ENCODE results near the gene ZP2. TPM values are rescaled to one million over a fixed set of nuclear protein-coding genes. Genes with fewer than 3 reads are reported as not detected.
A peak's percentile ranks its signal among the peaks of the same experiment; 100 is the strongest.

The ZP2 gene
- total RNA-seq, 1 experiment from 2014 or later, result not detected

GRCh38 chr16:21179983-21180365 lies 31.4 kb downstream of the ZP2 start:
- H3K9me3 ChIP-seq (ENCODE audit: low read length), result no peaks in the 10 kb centered on the region
- peaks cover 3% of the 10 kb centered on the region for H3K36me3 ChIP-seq (ENCODE audit: low read depth, low read length)
- H2AFZ ChIP-seq (ENCODE audit: low read length), result no peak overlapping the region
- no peaks in the 10 kb centered on the region for H3K79me2 ChIP-seq (ENCODE audit: low read length)
- CTCF ChIA-PET, result no interaction called here
- H3K9me2 ChIP-seq (replicated peaks; ENCODE audit: low read length), result no peaks in the 10 kb centered on the region
- no peaks in the 10 kb centered on the region for H4K20me1 ChIP-seq (ENCODE audit: low read length)
- no peak overlapping the region for H3K9ac ChIP-seq (ENCODE audit: low read length)
- TF ChIP-seq EZH2phosphoT487 (IDR thresholded peaks at IDR 0.05; ENCODE audit: borderline replicate concordance, low read length) (no peak), EZH2 (IDR thresholded peaks at IDR 0.05; ENCODE audit: low read length, unreplicated experiment) (no peak), CTCF (conservative IDR thresholded peaks at IDR 0.05; ENCODE audit: low read depth, low read length) (no peak)
- H3K27me3 ChIP-seq (ENCODE audit: low read length), result no peaks in the 10 kb centered on the region
- BruUV-seq (replicated peaks), result no TSS peak
- no peaks in the 10 kb centered on the region for H3F3A ChIP-seq (ENCODE audit: low read length, unreplicated experiment)
- no peak overlapping the region for H3K27ac ChIP-seq (ENCODE audit: low read length)
- no peak overlapping the region for H3K4me3 ChIP-seq (ENCODE audit: low read length)
- ATAC-seq (no peak), DNase-seq (no peak)
- intact Hi-C loops (cut with micrococcal nuclease), result no loop called here
- no peak overlapping the region for H3K4me2 ChIP-seq (ENCODE audit: low read length)
- no peaks in the 10 kb centered on the region for H3K4me1 ChIP-seq (ENCODE audit: insufficient read depth, low read length)
- POLR2A ChIA-PET (ENCODE audit: unreplicated experiment), result no interaction called here

DNA sequence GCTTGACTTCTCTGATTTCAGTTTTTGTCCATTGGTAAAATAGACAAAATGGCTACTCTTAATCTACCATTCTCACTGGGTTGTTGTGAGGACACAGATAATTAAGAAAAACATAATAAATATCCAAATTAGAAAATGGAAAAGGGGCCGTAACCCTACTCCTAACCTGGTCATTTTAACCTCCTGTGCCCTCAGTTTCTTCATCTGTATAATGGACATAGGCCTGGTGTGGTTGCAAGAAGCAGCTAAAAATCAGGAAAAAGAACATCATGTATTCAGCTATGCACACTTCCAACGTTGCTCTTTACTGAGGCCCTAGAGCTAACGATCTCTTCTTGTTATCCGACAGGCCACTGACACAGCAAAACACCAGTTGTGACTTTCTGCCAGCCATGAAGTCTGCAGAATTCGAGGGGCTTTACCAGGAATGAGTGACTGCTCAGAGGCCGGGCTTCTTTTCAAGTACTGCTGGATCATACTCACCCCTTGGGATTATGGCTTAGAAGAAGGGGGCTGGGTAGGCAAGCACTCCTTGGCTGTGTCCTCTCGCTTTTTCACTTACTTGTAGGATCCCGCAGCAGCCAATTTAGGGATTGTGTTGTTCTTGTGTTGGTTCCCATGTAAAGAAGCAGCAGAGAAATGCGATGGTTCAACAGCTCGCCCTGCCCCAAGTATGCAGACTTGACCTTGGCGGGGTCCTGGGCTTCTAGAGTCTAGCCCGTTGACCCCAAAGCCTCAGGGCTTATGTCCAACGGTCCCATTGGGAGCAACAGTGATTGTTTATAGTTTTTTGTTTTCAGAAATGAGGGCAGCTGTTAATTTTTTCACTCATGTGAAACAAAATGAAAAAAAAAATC lies 32.0 kb downstream of the ZP2 start:
- no peak overlapping the region for H3K4me2 ChIP-seq (ENCODE audit: low read length)
- DNase-seq, result no peak

More for the DNA sequence above, 32.0 kb downstream of the ZP2 start:
- ChIA-PET POLR2A (ENCODE audit: unreplicated experiment) (no interaction called here), CTCF (no interaction called here)
- H3K4me1 ChIP-seq (ENCODE audit: insufficient read depth, low read length), result no peaks in the 10 kb centered on the region
- no peaks in the 10 kb centered on the region for H3K9me2 ChIP-seq (replicated peaks; ENCODE audit: low read length)
- H3F3A ChIP-seq (ENCODE audit: low read length, unreplicated experiment), result no peaks in the 10 kb centered on the region
- no peaks in the 10 kb centered on the region for H3K79me2 ChIP-seq (ENCODE audit: low read length)
- ATAC-seq, result no peak
- BruUV-seq (replicated peaks), result TSS peak; percentile 22
- H3K27me3 ChIP-seq (ENCODE audit: low read length), result no peaks in the 10 kb centered on the region
- no peak overlapping the region for H3K27ac ChIP-seq (ENCODE audit: low read length)
- no peaks in the 10 kb centered on the region for H3K9me3 ChIP-seq (ENCODE audit: low read length)
- intact Hi-C loops (cut with micrococcal nuclease), result no loop called here
- no peaks in the 10 kb centered on the region for H4K20me1 ChIP-seq (ENCODE audit: low read length)
- peaks cover 3% of the 10 kb centered on the region for H3K36me3 ChIP-seq (ENCODE audit: low read depth, low read length)
- TF ChIP-seq EZH2phosphoT487 (IDR thresholded peaks at IDR 0.05; ENCODE audit: borderline replicate concordance, low read length) (no peak), EZH2 (IDR thresholded peaks at IDR 0.05; ENCODE audit: low read length, unreplicated experiment) (no peak), CTCF (conservative IDR thresholded peaks at IDR 0.05; ENCODE audit: low read depth, low read length) (no peak)
- no peak overlapping the region for H2AFZ ChIP-seq (ENCODE audit: low read length)
- no peak overlapping the region for H3K4me3 ChIP-seq (ENCODE audit: low read length)
- no peak overlapping the region for H3K9ac ChIP-seq (ENCODE audit: low read length)

All from PC-3 (cell line).